HG03135 (cell line): Measurements from ENCODE around the gene KDM3A.

Experiments used
- ATAC-seq: cut with Tn5 transposase; IDR thresholded peaks from one replicate; pipeline ENCODE4 v1.9.1; 2021; ENCODE audit warnings: mild to moderate bottlenecking, moderate library complexity; ENCODE audit not compliant: unreplicated experiment

Gene KDM3A

DNA sequence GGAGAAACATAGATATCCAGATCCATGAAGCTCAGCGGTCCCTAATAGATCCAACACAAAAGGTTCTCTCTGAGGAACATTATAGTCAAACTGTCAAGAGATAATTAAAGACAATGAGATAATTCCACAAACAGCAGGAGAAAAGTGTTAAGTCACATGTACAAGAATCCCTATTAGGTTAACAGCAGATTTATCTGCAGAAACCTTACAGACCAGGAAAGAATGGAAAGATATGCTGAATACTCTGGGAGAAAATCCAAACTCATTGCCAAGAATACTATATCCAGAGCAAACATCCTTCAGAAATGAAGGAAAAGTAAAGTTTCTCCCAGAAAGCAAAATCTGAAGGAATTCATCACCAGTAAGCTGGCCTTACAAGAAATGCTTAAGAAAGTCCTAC lies 10.8 kb upstream of the KDM3A start:
- no peak for ATAC-seq

DNA sequence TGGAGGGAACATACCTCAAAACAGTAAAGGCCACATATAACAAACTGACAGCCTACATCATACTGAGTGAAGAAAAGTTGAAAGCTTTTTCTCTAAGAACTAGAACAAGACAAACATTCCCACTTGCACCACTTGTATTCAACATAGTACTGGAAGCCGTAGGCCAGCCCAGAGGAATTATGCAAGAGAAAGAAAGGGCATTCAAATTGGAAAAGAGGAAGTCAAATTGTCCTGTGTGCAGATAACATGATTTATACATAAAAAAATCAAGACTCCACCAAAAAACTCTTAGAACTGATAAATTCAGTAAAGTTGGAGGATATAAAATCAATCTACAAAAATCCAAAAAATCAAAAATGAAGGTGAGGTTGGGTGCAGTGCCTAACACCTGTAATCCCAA lies 8.0 kb upstream of the KDM3A start:
- no peak for ATAC-seq

DNA sequence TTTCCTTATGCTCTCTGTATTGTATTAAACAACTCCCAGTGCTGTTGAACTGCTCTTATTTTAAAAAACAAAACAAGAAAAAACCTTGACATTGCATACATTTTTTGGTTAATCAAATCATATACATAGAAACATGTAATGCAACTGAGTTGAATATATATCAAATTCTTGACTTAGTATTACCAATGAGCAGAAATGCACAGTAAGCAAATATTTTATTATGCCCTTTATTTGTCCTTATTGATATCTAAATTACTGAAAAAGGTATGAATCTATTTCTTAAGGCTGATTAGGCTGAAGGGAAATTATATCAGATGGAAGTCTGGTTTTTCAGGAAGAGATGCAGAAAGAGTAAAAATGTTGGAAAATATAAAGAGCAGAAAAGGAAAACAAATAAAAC lies 6.9 kb upstream of the KDM3A start:
- ATAC-seq, result no peak

DNA sequence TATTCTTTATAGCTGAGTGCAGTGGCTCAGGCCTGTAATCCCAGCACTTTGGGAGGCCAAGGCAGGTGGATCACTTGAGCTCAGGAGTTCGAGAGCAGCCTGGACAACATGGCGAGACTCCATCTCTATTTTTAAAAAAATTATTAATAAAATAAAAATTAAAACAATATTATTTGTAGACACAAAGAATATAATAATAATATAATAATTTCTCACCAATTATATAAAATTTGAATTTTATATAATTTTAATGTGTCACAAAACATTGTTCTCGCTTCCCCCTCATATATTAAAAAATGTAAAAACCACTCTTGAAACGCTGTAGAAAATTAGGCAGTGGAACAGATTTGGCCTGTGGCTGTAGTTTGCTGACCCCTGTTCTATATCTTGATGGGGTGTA lies 5.6 kb upstream of the KDM3A start:
- ATAC-seq, result no peak

DNA sequence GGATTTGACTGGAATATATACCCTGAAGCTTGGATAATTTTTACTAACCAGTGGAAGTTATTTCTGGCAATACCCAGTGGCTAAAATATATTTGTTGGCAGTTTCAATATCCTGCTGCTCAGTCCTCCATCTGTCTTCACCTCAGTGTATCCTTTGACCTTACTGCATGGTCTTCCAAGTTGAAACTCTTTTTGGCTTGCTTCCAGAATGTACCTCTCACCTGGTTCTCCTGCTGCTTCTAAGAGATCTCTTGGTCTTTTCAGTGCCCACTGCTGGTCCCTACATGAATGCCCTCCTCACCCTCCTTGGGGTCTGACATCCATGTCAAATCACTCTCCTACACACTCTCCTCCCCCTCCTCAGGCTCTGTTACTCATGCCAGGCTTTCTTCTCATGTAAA lies 4.8 kb upstream of the KDM3A start:
- no peak for ATAC-seq

DNA sequence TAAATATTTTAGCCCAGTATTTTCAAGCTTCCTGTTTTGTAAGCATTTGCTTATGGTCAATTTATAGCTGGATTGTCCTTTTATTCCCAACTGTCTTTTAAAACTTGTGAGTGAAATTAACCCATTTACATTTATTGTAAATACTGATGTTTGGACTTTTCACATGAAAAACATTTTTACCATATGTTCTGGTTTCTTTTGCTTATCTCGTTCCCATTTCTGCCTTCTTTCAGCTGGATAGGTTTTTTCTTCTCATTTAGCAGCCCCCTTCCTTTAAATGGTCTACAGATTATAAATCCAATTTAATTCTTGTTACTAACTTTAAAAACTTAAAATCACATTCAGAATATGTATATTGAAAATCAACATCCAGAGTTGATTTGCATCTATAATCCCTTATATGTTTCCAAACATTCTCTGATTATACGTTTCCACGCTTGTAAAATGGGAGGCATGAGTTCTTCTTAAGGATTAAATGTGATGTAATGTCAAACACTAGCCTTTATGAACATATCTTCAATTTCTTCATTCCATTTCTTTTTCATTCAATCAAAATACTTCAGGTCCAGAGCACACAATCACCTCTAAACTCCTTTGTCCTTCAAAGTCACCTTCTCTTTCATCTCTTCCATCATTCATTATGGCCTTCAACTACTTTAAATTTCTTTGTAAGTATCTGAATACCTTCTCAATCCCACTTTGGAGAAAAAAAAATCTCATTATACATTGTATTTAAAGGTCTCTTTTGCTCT lies 1.1 kb upstream of the KDM3A start:
- no peak for ATAC-seq

DNA sequence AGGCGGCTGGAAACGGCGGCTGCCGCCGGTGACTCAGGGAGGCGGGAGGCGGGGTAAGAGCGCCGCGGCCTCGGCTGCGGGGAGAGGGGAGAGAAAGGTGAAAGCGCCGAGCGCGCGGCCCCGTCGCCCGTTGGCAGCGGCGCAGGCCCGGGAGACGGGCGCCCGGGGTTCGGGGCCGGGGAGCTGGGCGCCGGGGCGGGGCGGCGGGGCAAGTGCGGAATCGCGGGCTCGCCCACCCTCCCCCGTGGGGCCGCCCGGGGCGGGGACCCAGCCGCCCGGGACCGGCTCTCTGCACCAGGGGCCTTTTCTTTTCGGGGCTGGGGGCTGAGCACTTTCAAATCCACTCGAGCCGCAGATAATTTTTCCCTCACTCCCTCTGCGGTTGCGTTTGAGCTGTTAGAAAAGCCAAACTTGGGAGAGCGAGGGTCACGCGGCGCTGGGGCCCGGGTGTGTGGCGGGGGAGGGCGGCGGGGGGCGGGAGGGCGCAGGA lies 266 bp downstream of the KDM3A start:
- no peak for ATAC-seq

DNA sequence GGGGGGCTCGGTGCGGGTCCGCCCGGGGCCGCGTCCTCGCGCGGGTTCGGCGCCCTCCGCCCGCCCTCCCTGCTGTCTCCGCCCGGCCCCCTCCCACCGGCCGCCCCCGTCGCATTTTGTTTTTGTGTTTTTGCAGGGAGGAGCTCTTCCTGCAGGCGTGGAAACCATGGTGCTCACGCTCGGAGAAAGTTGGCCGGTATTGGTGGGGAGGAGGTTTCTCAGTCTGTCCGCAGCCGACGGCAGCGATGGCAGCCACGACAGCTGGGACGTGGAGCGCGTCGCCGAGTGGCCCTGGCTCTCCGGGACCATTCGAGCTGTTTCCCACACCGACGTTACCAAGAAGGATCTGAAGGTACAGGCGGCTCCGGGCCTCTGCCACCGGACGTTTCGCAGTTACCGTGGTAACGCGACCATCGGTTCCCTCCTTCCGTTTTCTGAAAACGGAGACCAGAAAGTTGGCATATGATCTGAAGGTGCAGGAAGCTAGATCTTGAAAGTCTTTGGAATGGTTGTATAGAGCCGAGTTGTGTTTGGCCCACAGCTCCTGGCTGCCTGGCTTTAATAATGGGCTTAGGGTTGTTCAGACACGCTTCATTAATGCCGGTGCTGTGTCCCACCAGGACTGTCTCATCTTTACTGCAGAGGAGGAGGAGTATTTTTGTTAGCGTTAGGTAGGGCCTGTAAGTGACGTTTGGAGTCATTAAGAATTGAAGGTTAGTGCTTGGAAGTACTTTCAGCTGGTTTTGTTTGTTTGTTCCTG lies 891 bp downstream of the KDM3A start:
- ATAC-seq, result peak; percentile 17

DNA sequence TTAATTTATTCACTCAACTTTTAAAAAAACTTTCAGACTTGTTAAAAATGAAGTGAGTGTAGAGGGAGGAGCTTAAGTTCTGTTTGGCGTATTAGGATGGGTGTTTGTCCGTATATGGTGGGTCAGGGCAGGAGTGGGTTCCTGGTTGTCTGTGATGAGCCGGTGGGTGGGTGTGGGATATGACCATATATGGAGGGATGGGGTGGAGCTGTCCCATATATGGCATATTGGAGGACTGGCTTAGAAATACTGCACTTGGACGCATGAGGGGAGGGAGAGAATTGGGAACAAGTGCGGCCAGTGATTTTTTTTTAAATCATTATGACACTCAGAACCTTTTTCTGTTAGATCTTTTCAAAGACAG lies 1.5 kb downstream of the KDM3A start:
- ATAC-seq, result peak; percentile 58

DNA sequence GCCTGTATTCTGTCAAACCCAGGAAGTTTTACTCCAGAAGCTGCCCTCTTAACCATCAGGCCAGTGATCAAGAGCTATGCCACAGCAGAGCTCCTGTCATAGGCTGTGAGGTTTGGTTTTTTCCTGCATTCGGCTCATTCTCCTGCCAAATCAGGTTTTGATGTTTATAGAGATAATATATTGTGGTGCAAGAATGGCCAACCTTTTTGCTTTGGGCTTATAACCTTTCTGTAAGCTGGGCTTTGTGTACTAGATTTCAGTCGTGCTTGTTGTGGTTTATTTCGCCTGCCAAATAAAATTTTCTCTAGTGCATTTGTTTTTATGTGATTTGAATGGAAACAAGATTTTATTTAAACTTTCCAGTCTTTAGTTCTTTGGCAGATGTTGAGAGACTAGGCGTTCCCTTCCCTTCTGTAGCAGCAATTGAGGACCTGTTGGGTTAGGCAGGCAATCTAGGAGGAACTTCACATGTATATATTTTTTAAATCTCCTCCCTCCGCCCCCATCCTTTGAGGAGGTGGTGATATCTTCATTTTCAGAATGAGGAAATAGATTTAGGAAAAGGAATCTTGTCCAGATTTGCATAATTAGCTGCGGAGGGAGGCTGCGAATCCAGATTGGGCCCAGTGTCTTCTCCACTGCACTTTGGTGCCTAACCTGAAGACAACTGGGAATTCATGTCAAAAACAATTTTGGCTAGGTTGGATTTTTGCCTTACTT lies 2.6 kb downstream of the KDM3A start:
- ATAC-seq, result no peak

DNA sequence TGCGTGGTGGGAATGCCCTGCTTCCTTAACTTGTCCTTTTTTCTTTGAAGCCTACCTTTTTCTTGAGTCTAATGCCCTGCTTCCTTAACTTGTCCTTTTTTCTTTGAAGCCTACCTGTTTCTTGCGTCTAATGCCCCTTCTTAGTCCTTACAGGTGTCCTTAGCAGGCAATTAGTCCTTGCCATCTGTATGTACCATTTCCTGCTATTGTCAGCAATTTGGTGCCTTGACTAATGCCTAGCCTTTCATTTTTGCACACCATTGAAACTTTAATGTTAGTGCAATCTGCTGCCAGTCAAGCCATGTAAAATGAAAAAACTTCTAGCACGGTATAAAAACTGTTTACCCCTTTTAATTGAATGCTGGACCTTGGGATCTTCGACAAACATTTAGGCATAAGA lies 4.3 kb downstream of the KDM3A start:
- no peak for ATAC-seq

DNA sequence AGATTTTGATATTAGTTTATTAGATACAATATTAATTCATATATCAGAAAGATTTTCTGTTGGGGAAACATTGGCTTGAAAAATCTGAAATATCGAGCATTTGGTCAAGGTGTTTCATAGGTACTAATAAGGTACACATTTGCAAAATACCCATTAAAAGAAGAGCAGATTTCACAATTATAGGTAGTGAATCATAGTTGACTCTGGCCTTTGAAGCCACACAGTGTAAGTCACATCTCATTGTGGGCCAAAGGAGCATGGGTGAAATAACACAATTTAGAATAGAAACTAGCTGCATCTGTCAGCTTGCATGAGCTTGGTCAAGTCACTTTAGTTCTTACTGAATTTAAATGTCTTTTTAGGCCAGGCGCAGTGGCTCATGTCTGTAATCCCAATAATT lies 4.9 kb downstream of the KDM3A start:
- no peak for ATAC-seq

DNA sequence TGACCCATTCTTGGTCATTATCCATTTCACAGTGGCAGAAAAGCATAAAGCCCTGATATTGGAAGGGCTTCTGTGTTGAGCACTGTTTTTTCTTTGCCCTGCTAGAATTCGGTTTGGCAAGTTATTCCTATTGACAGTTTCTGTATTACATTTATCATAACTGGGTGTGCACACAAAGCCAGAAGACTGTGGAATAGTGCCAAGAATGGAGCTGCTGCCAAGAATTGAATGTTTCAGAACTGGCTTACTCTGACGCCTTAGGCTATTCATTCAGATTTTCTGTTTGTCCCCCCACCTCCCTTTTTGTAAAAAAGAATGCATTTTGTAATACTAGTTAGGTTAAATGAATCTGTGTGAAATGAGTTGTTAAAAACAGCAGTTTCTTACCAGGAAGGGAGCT lies 12.7 kb downstream of the KDM3A start:
- ATAC-seq, result no peak

DNA sequence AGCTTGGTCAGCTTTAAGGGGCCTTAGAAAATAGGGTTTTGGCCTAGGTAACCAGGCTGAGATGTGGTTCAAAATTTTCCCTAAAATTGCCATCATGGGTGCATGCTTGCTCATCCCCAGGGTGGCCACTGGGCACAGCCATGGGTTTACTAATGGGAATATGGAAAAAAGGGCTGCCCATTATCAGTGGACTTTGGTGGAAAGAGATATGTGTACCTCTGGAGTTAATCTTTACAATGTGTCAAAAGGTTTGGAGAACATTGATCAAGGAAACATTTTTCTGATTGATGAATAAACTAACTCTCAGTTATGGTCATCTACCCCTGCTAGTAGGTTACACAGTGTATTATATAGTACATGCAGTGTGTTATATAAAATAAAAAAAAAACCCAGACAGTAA lies 13.1 kb downstream of the KDM3A start:
- no peak for ATAC-seq

DNA sequence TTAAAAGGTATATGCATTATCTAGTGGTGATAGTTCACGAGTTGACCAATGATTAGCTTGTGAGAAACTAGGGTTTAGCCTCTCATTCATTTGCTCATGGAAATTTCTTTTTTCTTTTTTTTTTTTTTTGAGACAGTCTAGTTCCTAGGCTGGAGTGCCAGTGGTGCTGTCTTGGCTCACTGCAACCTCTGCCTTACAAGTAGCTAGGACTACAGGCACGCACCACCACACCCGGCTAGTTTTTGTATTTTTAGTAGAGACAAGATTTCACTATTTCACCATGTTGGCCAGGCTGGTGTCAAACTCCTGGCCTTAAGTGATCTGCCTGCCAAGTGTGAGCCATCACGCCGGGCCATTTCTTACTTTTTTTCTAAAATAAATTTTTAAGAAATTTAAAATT lies 14.0 kb downstream of the KDM3A start:
- ATAC-seq, result no peak

DNA sequence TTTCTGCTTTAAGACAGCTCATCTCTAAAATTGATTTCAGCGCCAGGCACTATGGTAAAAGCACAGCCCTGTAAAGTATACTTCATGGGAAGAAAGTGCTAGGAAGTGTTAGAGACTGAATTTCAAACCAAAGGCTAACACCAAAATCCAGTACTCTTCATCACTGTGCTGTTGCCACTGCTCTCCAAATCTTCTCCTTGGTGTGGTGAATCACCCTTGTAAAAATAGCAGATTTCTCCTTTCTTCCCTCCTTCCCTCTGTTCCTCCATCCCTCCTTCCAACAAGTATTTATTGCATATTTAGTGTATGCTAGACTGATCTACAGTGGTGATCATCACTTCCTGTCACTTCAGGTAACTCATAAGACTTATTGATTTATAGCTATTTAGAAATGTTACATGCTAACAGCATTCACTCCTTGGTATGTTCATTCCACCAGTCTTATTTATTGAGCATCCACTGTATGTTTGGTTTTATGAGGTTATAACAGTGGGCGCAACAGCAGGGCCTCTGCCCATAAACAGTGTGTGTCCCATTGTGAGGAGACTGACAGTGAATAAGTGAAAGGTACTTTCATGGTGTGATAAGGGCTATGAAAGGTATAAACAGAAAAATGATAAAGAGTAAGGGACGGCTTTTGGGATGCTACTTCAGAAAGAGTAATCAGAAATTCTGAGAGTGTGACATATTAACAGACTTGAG lies 20.0 kb downstream of the KDM3A start:
- no peak for ATAC-seq

DNA sequence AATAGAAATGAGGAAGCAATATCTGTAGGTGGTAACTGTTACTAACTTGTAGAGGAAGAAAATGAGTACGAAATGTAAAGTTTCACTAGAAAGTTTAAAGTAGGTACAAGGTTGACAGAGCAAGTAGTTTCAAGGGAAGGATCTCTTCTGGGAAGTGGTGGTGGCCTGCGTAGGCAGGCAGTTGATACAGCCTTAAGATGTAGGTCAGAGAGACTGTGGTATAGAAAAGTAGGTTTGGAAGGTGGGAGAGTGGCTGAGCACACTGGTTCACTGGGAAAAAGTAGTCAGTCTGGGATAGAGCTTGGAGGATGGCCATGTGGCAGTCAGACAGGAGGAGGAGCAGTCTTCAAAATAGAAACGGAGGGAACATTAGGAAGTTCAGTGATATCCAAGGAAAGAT lies 23.5 kb downstream of the KDM3A start:
- ATAC-seq, result no peak

DNA sequence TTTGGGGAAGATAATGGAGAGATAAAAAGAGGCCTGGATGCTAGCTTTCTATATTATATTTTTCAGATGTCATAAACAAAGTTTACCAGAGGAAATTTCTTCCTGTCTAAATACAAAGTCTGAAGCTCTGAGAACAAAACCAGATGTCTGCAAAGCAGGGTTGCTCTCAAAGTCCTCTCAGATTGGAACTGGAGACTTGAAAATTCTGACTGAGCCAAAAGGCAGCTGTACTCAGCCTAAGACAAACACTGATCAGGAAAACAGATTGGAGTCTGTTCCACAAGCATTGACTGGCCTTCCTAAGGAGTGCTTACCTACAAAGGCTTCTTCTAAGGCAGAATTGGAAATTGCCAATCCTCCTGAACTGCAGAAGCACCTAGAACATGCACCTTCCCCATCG lies 25.1 kb downstream of the KDM3A start:
- no peak for ATAC-seq

DNA sequence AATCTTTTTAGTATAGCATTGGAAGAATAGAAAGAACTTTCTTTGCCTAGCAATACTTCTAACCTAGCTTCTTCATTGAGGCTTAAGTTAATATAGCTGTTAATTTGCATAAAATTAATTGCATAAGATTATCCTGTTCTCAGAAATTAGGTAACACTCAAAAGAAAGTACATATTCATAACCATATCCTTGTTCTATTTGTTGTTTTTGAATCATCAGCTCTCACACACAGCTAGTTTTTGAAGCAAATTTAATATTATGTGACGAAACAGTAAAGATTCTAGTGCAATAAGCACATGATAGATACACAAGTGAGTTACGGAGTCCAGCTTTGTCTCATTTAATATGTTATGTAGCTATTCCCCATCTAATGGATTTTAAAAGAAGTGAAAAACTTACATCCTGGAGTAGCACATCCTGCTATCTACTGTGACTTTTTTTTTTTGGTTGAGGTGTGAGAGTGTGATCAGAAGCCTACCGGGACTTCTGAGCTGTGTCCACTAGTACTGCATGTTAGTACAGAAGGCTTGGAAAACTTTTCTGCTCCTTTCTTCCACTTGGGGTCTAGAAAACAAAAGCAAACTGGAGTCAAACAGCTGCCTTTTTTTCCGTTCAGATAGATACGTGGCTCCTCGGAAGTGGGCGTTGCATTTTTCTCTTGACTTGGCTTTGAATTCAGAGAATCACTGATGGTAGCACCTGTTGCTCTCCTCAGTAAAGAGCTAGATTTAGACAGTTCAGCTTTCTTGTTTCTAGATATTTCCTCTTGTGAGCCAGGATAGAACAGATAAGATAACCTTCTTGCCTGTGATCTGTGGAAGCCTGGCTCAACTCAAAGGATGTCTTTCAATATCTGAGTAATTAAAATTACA lies 27.2 kb downstream of the KDM3A start:
- ATAC-seq, result no peak

DNA sequence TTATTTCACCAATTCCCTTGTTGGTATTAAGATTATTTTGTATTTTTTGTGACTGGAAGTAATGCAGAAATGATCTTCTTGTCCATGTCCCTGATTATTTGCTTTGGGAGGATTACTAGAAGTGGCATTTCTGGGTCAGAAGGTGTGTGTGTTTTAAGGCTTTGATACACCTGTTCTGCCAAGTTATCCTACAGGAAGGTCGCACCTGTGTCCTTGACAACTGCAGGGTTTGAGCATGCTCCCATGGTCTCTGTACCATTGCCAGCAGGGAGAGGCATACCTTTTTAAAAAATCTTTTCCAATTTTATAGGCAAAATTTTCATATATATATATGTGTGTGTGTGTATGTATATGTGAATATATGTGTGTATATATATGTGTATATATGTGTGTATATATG lies 29.7 kb downstream of the KDM3A start:
- ATAC-seq, result no peak
